Transverse colon (tissue), 3 donors: ENCODE measurements around the gene FUOM.

Experiments
- CTCF ChIP-seq, 5 experiments: fragments of 200-600 bp in 3 of 5; fragments of 450-650 bp in 2 of 5; sonication (generic) in 3 of 5; IDR thresholded peaks; 1 replicate in 2 of 5; 2 replicates in 3 of 5; pipeline ENCODE4 v1.5.1; 2016 to 2017; ENCODE audit warnings: antibody characterized with exemption in 5 of 5, inconsistent platforms in 3 of 5, mild to moderate bottlenecking in 2 of 5, moderate library complexity in 1 of 5
- POLR2A ChIP-seq: fragments of 450-650 bp; IDR thresholded peaks from one replicate; pipeline ENCODE4 v1.6.1; 2016; ENCODE audit warnings: antibody characterized with exemption, mild to moderate bottlenecking, moderate library complexity

GRCh38 chr10:133365461-133366129, 7.8 kb upstream of the FUOM start:
- TF ChIP-seq CTCF (IDR thresholded peaks at IDR 0.05) (no peak), POLR2A (no peak)
